Activated gamma-delta T cell (primary cell): ENCODE data around the gene CNPY1.

Source experiments
- DNase-seq: peaks from one replicate; lab custom pipeline; 2025; lab: John Stamatoyannopoulos, UW

The CNPY1 gene

DNA sequence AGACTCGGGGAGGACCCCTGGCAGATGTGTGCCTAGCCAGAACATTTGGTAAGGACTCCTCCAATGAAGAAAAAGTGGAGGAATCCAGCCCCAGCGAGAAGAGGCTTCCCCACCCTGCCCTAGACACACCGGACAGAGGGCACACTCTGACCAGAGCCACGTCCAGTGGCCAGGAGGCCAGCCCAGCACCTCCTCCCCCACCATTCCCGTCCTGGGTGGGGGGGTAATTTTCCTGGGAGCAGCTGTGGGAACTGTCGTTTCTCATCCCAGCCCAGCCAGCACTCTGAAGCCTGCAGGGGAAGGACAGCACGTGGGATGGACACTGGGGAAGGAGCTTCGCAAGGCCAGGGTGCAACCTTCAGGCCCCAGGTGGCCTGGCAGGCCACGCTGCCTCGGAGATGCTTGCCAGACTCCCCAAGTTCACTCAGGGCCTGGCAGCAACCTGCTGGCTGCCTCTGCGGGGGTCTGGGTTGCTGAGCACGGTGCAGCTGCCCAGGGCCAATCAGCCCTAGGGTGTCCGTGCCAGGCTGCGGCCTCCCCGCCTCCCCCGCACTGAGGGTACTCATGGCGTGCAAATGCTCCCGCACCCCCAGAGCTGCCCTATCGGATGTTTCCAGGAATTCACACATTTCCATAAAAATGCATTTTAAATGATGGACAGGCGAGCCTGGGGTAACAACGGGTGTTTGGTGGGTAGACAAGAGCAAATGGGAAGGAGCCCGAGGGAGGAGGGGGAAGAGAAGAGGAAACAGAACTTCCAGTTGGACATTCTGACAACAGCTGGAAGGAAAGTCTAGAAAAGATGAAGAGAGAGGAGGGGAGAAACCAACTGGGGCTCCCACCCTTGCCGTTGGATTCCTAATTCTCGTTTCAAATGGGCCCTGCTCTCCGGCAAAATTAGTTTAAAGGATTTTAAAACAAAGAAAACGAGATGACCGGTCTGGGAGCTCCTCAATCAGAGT is 90.3 kb downstream of the CNPY1 start:
- DNase-seq = no peak

DNA sequence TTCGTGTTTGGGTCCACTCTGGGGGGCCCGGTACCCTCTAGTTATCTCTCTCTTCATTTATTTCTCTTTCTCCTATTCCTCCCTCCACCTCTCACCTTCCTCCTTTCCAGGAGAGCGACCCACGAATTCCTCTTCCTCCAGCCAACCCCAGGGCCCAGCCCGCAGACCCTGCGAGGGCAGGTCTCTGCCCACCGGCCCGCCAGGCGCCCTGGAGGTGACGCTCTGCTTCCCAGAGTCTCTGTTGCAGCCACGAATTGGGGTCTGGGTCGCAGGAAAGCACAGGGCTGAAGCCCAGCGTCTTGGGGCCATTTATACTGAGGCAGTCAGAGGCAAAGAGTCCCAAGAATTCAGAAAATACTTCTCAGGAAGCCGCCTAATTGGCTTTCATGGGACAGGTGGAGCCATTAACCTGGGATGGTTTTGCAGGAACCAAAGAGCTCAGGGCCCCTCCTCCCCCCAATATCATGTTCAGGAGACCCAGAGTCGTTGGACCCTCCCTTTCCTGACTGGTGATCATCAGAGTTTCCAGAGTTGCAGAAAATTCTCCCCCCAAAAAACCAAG is 91.1 kb downstream of the CNPY1 start:
- DNase-seq = no peak

DNA sequence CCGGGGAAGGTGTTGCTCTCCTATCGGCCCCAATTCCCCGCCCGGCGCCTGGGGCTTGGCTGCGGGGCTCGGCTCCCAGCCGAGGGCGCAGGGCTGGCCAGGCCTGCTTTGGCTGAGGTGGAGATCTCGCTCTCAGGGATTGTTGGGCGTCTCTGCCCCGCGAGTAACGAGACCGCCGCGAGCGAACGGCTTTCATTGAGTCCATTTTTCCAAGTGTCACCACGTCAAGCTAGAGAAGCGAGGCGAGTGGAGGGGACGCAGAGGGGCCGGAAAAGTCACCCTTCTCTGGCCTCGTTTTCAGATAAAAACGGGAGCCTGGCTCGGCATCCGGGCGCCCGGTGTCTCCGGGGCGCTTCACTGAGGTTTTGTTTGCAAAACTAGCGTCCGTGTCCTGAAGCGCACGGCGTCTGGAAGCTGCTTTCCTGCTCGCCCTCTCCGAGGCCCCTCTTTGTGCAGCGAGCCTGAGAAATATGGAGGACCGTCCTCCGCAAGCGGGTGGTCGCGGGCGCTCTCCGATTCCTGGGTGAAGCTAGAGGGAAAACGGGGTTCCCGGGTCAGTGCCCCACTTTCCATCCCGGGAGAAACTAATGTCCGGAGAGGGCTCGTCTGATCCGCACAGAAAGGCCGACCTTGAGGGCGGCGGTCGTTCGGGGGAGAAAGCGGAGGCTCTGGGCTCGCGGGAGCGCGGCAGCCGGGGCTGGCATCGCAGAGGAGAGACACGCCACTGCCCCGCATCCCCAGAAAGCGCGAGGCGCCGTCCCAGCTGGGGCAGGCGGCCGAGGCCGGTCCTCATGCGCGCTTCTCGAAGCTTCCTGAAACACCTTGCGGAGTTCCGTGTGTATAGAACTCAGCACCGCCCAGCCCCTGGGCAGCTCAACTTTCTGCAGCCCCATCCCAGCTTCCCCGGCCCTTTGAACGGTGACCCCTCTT is 91.9 kb downstream of the CNPY1 start:
- no peak for DNase-seq

DNA sequence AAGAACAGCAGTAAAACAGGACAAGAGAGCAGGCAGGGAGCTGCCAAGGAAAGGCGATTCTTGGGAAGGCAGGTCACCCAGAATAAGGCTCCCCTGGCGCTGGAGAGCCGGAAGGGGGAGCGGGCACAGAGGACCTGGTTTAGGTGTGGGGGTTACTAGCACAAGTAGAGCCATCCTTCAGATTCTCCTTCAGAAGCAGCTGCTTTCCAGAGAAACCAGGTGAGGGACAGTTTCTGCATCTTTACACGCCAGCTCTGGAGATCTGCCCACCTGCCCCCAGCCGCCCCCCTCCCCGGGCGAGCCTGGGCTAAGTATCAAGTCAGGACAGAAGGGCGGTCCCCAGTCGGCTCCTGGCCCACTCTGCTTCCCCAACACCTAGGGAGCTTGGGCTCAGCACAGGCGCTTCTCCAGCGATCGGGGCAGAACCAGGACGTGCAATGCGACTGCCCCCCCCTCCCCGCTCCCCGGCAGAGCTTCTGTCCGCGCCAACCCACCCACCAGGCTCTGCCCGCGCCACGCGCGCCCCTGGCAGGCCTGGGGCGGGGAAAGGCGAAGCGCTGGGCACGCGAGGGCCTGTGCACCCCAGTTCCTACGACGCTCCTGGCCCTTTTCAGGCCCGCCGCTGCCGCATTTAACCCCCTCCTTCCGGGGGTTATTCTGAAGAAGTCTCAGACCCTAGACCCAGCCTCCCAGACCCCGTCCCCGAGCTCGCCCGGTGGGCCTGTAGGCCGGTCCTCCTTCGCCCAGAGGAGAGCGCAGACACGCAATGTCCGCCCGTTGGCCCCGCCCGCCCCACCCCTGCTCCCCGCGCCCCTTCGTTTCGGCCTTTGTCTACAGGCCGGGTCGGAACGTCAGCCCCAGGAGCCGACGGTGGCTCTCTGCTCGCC is 92.8 kb downstream of the CNPY1 start:
- no peak for DNase-seq

DNA sequence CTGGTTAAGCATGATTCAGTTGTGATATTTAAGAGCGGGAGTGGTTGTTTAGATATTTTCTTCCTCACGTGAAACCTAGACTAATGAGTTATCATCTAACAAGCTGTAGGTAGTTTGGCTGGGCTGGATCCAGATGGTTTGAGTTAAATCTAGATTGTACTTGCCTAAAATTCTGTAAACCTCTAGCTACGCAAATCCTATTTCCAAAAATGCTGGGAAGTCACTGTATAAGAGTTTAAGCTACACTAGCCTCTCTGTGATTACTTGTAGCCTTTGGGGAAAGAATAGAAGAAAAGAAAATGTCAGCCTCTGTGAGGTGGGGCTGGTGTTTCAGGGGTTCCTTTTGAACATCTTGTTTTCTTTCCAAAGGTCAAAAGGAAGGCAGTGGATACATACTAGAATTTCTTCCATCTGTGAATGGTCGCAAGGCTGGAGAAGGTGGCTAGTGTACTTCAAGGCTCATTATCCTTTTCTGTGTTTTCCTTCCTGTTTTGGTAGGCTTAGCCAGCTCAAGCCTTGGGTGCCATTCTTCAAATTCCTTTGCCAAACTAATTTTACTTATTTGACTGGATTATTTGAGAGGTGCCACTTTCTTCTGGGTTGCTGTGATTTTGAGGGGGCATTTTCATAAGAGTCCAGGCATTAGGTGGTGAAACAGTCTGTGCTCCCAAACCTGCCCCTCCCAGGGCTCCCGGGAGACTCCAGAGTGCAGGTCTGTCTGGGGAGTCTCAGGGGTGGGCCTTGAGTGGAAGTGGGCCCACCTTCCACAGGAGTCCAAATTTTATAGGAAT is 93.7 kb downstream of the CNPY1 start:
- no peak for DNase-seq

DNA sequence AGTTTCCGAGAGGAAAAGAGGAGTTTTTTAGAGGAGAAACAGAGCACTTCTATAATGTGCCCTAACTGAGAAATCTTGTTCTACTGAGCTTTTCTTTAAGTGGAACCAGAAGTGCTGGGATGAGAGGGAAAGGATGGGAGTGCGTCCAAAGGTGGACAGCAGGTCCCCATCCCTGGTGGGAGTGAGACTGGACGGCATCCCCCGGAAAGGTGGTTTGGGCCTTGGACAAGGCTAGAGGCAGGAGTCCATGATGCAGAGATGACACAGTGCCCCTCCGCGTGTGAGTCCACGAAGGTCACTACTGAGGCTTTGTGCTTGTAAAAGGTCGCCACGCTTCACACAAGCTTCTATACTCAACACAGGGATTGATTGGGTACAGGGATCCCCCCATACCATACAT is 94.5 kb downstream of the CNPY1 start:
- DNase-seq = no peak
